Omental fat pad (tissue), 4 donors: Measurements from ENCODE around the gene SHTN1. TPM values are rescaled to one million over a fixed set of nuclear protein-coding genes. Genes with fewer than 3 reads are reported as not detected.

Experiments
- ATAC-seq: fragments of 150-250 bp; one replicate; pipeline ENCODE4 v1.9.1; 2016; ENCODE audit warnings: mild to moderate bottlenecking, moderate library complexity; ENCODE audit not compliant: low FRiP score
- DNase-seq: peaks from one replicate; pipeline ENCODE4 v3.0.0-alpha.2; 2019; ENCODE audit warnings: low spot score
- CTCF ChIP-seq, 3 donors: fragments of 450-650 bp; IDR thresholded peaks; one replicate each; pipeline ENCODE4 v1.5.1; 2016 to 2017; ENCODE audit warnings: antibody characterized with exemption in 3 of 3, mild to moderate bottlenecking in 3 of 3, moderate library complexity in 2 of 3
- total RNA-seq, 4 donors: library from RNA; depleted of rRNA; stranded (reverse); fragments of >200 nt; gene quantifications; one replicate each; pipeline ENCODE4 v1.1.0, GENCODE V29; 2016

The SHTN1 gene
- total RNA-seq, 4 donors from 2014 or later, result 6.3 to 29.9 (median 13.9) TPM

GRCh38 chr10:116845823-116846222, 159.2 kb downstream of the SHTN1 start:
- no peak for TF ChIP-seq CTCF (IDR thresholded peaks at IDR 0.05)
- ATAC-seq, result no peak
- DNase-seq, result no peak

- no peak for ATAC-seq
- no peak for DNase-seq
- TF ChIP-seq CTCF (IDR thresholded peaks at IDR 0.05), result no peak
Measured at GRCh38 chr10:116840389-116841075, 164.5 kb downstream of the SHTN1 start.

GRCh38 chr10:116838143-116838725, 166.8 kb downstream of the SHTN1 start:
- DNase-seq (no peak), ATAC-seq (no peak)
- TF ChIP-seq CTCF (IDR thresholded peaks at IDR 0.05), result no peak

GRCh38 chr10:116836902-116837523, 168.0 kb downstream of the SHTN1 start:
- no peak for TF ChIP-seq CTCF (IDR thresholded peaks at IDR 0.05)
- ATAC-seq, result no peak
- DNase-seq, result no peak

GRCh38 chr10:116836083-116836482, 168.9 kb downstream of the SHTN1 start:
- no peak for TF ChIP-seq CTCF (IDR thresholded peaks at IDR 0.05)
- ATAC-seq (no peak), DNase-seq (no peak)

GRCh38 chr10:116835658-116836057, 169.3 kb downstream of the SHTN1 start:
- no peak for DNase-seq

More at GRCh38 chr10:116835658-116836057, 169.3 kb downstream of the SHTN1 start:
- no peak for TF ChIP-seq CTCF (IDR thresholded peaks at IDR 0.05)
- ATAC-seq, result no peak
